ENCODE results near the gene OR52E2.

Gene OR52E2

GRCh38 chr11:5013012-5013411 lies 46.4 kb downstream of the OR52E2 start:
- Histone ChIP-seq H3K4me1 (ENCODE audit: insufficient read depth, low read length) (no peaks in the 10 kb centered on the region), H3K4me2 (ENCODE audit: insufficient read depth, low read length) (no peak overlapping the region), H2AFZ (ENCODE audit: low read depth, low read length) (no peak overlapping the region), H3K79me2 (ENCODE audit: insufficient read depth, low read length) (no peaks in the 10 kb centered on the region), H3K9ac (ENCODE audit: low read depth, low read length) (no peak overlapping the region), H4K20me1 (ENCODE audit: insufficient read depth, low read length) (no peaks in the 10 kb centered on the region), H3K9me3 (ENCODE audit: insufficient read depth, low read length, severe bottlenecking) (no peaks in the 10 kb centered on the region), H3K4me3 (ENCODE audit: low read depth in 1 of 2, low read length in 2 of 2) (no peak overlapping the region), H3K36me3 (ENCODE audit: insufficient read depth, low read length) (no peaks in the 10 kb centered on the region), H3K27me3 (ENCODE audit: insufficient read depth, low read length, poor library complexity) (no peaks in the 10 kb centered on the region), H3K27ac (ENCODE audit: low read length) (no peak overlapping the region)
- no peak for TF ChIP-seq CTCF (IDR thresholded peaks at IDR 0.05; ENCODE audit: borderline replicate concordance, extremely low read depth, low read length, poor library complexity, severe bottlenecking)
- TF ChIP-seq EZH2 (IDR thresholded peaks at IDR 0.05; ENCODE audit: borderline replicate concordance, low read depth, low read length, severe bottlenecking): no peak
- ATAC-seq (ENCODE audit: insufficient read depth, low read depth): no peak
- DNase-seq: no peak

- Histone ChIP-seq H3K4me3 (ENCODE audit: low read depth in 1 of 2, low read length in 2 of 2) (no peak overlapping the region), H3K36me3 (ENCODE audit: insufficient read depth, low read length) (no peaks in the 10 kb centered on the region), H3K9ac (ENCODE audit: low read depth, low read length) (no peak overlapping the region), H3K4me2 (ENCODE audit: insufficient read depth, low read length) (no peak overlapping the region), H3K4me1 (ENCODE audit: insufficient read depth, low read length) (no peaks in the 10 kb centered on the region), H3K27me3 (ENCODE audit: insufficient read depth, low read length, poor library complexity) (no peaks in the 10 kb centered on the region), H3K27ac (ENCODE audit: low read length) (no peak overlapping the region), H3K9me3 (ENCODE audit: insufficient read depth, low read length, severe bottlenecking) (no peaks in the 10 kb centered on the region), H4K20me1 (ENCODE audit: insufficient read depth, low read length) (no peaks in the 10 kb centered on the region), H2AFZ (ENCODE audit: low read depth, low read length) (no peak overlapping the region), H3K79me2 (ENCODE audit: insufficient read depth, low read length) (no peaks in the 10 kb centered on the region)
- TF ChIP-seq CTCF (IDR thresholded peaks at IDR 0.05; ENCODE audit: borderline replicate concordance, extremely low read depth, low read length, poor library complexity, severe bottlenecking) (no peak), EZH2 (IDR thresholded peaks at IDR 0.05; ENCODE audit: borderline replicate concordance, low read depth, low read length, severe bottlenecking) (no peak)
- DNase-seq (no peak), ATAC-seq (ENCODE audit: insufficient read depth, low read depth) (no peak)
These were observed 48.2 kb downstream of the OR52E2 start for GRCh38 chr11:5011254-5011653.

Data from DND-41 (cell line).